ENCODE data around the gene CLCN6.

GRCh38 chr1:11764115-11764514 is 41.9 kb upstream of the CLCN6 start:
- TF ChIP-seq POLR2A (IDR thresholded peaks at IDR 0.05; ENCODE audit: low read depth, low read length) (no peak), POLR2AphosphoS5 (IDR thresholded peaks at IDR 0.05; ENCODE audit: low read depth, low read length) (no peak), TAF1 (IDR thresholded peaks at IDR 0.05; ENCODE audit: borderline replicate concordance, low read depth, low read length) (no peak)

All from GM12892 (cell line).